HG03571 (cell line): ENCODE measurements around the gene LRP2BP.
A peak's percentile ranks its signal among the peaks of the same experiment; 100 is the strongest.
"Not testable (repeated sequence)": the region's sequence is repeated elsewhere in the genome, so short reads cannot be mapped to it uniquely, and the experiment has no call there.

Experiments
- ATAC-seq: cut with Tn5 transposase; IDR thresholded peaks from one replicate; pipeline ENCODE4 v1.9.1; 2021; ENCODE audit not compliant: unreplicated experiment

Gene LRP2BP

GRCh38 chr4:185362570-185362969 lies 33.2 kb downstream of the LRP2BP start:
- not testable (repeated sequence) for ATAC-seq

- no peak for ATAC-seq
Observed at GRCh38 chr4:185361872-185362271, 33.9 kb downstream of the LRP2BP start.

- ATAC-seq, result no peak
Observed at GRCh38 chr4:185359767-185360446, 35.8 kb downstream of the LRP2BP start.

GRCh38 chr4:185358959-185359358 lies 36.8 kb downstream of the LRP2BP start:
- ATAC-seq, result no peak

GRCh38 chr4:185358514-185358913 lies 37.2 kb downstream of the LRP2BP start:
- no peak for ATAC-seq

GRCh38 chr4:185357733-185358440 lies 37.8 kb downstream of the LRP2BP start:
- no peak for ATAC-seq

GRCh38 chr4:185357211-185357610 lies 38.5 kb downstream of the LRP2BP start:
- no peak for ATAC-seq

GRCh38 chr4:185352741-185353140 lies 43.0 kb downstream of the LRP2BP start:
- no peak for ATAC-seq

- ATAC-seq, result no peak
Observed at GRCh38 chr4:185352202-185352601, 43.5 kb downstream of the LRP2BP start.

- ATAC-seq, result no peak
Observed at GRCh38 chr4:185351691-185352090, 44.0 kb downstream of the LRP2BP start.

GRCh38 chr4:185346975-185347601 lies 48.6 kb downstream of the LRP2BP start:
- ATAC-seq, result no peak

- peak; percentile 54 for ATAC-seq
Observed at GRCh38 chr4:185344743-185345538, 50.8 kb downstream of the LRP2BP start.

GRCh38 chr4:185343726-185344581 lies 51.8 kb downstream of the LRP2BP start:
- no peak for ATAC-seq

GRCh38 chr4:185341841-185342240 lies 53.9 kb downstream of the LRP2BP start:
- no peak for ATAC-seq

GRCh38 chr4:185341377-185341776 lies 54.3 kb downstream of the LRP2BP start:
- no peak for ATAC-seq

GRCh38 chr4:185339941-185340340 lies 55.8 kb downstream of the LRP2BP start:
- ATAC-seq, result no peak

- ATAC-seq, result no peak
Observed at GRCh38 chr4:185335579-185335978, 60.1 kb downstream of the LRP2BP start.

- no peak for ATAC-seq
Observed at GRCh38 chr4:185334326-185334725, 61.4 kb downstream of the LRP2BP start.

- ATAC-seq, result no peak
Observed at GRCh38 chr4:185332575-185333464, 62.9 kb downstream of the LRP2BP start.
